HG03097 (cell line): ENCODE data around the gene PTGIR.

Experiments used
- ATAC-seq: cut with Tn5 transposase; IDR thresholded peaks from one replicate; pipeline ENCODE4 v1.9.1; 2021; ENCODE audit not compliant: unreplicated experiment, low FRiP score

PTGIR gene

GRCh38 chr19:46616631-46617322, 8.1 kb downstream of the PTGIR start:
- ATAC-seq, result no peak

DNA sequence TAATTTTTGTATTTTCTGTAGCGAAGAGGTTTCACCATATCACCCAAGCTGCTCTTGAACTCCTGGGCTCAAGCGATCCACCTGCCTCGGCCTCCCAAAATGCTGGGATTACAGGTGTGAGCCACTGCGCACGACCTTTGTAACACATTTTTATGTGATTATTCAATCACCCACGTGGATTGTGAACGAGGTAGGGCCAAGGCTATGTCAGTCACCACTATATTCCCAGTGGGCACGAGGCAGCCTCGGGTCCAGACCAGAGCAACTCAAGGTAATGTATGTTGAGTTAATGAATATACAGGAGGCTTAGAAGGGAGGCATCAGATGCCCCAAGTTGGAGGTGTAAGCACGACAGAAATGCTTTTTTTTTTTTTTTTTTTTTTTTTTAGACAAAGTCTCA, 8.9 kb downstream of the PTGIR start:
- ATAC-seq, result no peak

- ATAC-seq, result no peak
These were observed 10.7 kb downstream of the PTGIR start for GRCh38 chr19:46614114-46614722.

DNA sequence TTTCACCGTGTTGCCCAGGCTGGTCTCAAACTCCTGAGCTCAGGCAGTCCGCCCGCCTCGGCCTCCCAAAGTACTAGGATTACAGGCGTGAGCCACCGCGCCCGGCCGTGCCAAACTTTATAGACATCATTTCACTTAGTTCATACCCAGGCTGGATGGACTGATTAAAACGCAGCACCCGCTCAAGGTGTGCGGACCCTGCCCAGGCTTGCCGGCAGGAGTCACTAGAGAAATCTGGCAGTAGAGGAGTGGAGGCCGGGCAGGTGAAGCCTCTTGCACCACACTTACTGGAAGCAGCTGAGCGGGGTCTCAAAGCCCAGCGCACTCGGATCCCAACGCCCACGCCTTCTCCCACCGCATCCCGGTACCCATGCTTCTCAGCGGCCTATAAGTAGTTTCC, 11.4 kb downstream of the PTGIR start:
- ATAC-seq, result no peak

DNA sequence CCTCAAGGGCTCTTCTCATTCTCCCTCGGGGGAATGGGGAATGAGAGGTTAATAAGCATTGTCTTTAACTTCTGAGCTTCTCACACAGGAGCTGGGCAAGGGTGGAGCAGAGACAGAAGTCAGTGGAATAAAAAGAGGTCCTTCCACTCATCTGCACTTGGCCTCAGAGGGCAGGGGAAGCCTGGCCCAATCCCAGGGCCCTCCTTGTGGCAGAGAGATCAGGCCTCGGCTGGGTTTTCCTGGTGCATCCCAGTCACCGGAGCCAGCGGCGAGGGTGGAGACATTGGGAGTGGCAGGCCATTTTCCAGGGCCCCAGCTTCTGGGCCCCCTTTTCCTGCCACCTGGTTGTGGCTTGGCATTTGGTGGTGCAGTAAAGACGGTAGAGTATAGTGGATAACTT, 13.1 kb downstream of the PTGIR start:
- ATAC-seq, result no peak

DNA sequence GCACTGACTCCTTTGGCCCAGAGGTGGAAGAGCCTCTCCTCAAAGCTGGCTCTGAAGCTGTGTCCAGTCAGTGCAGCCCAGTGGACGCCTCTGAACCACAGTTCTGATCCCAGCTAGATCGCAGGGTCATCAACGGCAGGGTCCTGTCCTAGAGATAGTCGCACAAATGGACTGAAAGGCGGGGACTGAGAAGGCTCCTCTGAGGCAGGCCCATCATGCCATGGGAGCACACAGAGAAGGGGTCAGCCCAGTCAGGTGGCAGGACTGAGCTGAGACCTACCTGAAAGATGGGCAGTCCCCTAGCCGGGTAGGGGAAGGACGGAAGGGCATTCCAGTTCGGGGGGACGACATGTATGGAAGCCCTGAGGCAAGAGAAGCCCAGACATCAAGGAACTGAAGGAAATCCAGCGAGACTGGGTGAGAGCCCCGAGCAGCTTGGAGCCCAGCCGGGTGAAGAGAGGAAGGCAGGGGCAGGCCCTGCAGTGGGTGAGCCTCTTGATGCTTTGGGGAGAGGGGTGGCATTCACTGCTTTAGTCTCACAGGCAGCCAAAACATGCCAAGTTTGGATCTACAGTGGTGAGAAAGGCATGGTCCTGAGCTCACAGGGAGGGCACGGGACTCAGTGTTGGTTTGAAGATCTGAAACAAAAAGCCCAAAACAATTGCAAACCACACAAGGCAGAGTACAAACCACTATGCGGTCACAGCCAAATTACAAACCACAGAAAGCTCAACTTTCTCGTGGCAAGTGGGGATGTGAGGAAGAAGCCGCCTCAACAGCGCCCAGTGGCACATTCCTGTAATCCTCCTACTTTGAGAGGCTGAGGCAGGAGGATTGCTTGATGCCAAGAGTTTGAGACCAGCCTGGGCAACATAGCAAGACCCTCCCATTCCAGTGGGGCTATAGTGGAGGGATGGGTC, 13.8 kb downstream of the PTGIR start:
- ATAC-seq, result no peak

GRCh38 chr19:46610413-46610775, 14.5 kb downstream of the PTGIR start:
- ATAC-seq, result no peak

DNA sequence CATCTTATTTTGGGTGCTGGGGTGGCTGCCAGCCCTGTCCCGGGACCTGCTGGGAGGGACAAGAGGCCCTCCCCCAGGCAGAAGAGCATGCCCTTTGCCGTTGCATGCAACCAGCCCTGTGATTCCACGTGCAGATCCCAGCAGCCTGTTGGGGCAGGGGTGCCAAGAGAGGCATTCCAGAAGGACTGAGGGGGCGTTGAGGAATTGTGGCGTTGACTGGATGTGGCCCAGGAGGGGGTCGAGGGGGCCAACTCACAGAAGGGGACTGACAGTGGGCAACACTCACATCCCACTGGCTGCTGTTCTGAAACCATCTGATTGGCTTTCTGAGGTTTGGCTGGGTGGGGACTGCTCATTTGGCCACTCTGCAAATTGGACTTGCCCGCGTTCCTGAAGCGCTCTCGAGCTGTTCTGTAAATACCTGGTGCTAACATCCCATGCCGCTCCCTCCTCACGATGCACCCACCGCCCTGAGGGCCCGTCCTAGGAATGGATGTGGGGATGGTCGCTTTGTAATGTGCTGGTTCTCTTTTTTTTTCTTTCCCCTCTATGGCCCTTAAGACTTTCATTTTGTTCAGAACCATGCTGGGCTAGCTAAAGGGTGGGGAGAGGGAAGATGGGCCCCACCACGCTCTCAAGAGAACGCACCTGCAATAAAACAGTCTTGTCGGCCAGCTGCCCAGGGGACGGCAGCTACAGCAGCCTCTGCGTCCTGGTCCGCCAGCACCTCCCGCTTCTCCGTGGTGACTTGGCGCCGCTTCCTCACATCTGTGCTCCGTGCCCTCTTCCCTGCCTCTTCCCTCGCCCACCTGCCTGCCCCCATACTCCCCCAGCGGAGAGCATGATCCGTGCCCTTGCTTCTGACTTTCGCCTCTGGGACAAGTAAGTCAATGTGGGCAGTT, 15.1 kb downstream of the PTGIR start:
- no peak for ATAC-seq

DNA sequence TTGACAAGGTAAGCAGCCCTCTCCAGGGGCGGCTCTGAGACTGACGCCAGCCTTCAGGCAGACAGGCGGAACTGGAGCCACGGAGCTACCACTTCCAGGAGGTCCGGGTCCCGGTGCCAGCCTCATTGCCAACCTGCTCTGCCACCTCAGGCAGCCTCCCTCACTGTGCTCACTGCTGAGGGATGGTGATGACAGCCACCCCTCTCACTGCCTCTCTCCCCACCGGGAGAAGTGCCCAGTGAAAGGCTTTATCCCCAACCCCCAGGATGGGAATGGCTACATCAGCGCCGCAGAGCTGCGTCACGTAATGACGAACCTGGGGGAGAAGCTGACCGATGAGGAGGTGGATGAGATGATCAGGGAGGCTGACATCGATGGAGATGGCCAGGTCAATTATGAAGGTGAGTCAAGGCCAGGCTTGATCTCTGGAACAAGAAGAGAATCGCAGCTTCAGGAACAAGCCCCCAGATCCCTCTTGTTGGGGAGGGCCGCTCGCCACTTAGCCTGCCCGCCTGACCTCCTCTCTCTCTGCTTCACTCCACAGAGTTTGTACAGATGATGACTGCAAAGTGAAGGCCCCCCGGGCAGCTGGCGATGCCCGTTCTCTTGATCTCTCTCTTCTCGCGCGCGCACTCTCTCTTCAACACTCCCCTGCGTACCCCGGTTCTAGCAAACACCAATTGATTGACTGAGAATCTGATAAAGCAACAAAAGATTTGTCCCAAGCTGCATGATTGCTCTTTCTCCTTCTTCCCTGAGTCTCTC, 16.1 kb downstream of the PTGIR start:
- ATAC-seq, result no peak

DNA sequence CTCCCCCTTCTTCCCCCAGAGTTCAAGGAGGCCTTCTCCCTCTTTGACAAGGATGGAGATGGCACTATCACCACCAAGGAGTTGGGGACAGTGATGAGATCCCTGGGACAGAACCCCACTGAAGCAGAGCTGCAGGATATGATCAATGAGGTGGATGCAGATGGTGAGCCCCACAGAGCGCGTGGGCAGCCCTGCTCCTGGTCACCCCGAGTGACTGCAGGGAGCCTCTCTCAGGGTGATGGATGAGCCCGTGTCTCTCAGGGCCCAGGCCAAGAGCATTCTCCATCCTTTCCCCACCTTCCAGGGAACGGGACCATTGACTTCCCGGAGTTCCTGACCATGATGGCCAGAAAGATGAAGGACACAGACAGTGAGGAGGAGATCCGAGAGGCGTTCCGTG, 16.7 kb downstream of the PTGIR start:
- ATAC-seq, result no peak

DNA sequence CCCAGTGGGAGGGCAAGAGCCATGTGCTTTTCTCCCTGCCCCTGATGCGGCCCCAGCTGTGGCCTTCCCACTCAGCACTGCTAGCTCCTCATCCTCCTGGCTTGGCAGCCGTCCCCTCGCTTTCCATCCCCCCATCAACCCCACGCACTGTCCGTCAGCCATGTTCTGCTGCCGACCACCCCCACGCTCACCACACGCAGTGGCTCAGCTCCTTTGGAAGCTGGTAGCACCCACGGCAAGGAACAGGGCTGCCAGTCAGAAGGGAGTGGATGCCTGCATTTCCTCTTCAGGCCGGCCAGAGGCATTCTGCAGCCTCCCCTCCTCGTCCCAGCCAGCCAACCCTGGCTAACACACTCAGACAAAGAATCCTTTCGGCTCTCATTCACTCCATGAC, 17.4 kb downstream of the PTGIR start:
- ATAC-seq, result no peak

DNA sequence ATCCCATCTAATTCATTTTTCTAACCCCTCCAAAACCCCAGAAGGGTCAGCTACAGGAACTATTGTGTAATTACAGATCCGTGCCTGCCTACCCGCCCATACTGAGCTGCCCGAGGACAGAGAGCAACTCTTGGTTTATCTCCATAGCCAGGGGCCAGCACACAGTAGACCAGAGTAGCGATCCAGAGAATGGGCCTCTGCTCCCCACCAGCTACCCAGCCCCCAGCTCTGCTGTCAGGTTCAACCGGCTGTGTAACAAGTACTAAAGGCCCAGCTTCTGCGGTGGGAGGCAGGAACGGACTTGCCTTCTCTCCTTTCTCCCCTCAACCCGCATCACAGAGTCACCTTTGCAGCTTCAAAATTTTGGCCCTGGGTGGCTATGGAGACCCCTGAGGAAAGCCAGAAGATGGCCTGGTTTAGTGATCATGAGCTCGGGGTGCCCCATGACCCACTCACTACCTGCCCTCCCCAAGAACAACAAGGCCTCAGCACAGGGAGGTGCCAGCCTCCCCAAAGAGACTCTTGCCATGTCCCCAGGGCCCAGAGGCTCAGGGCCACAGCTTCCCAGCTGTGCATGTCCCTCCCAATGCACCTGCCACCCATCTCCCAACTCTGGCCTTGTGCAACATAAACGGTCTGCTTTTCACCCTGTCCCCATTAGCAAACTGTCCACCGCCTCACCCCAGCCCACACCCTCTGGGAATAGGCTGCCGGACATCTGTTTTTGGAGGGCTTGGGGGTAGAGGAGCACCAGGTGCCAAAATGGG, 18.0 kb downstream of the PTGIR start:
- ATAC-seq, result no peak

DNA sequence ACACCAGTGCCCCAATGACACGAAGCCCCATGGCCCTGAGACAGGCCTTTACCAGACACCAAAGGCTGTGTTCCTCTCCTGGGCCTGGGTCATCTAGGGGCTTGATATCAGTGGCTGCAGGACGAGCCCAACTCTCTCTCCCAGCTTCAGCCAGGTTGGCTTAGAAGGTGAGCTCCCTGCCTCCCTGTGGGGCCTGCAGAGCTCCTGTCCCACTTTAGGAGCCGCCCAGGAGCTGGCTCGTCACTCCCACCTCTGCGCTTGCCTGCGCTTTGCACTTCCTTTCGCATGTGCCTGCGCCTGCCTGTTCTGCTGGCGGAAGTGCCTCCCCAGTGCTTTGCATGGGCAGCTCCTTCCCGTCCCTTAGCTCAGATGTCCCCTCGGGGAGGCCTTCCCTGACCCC, 18.9 kb downstream of the PTGIR start:
- no peak for ATAC-seq

GRCh38 chr19:46605356-46605821, 19.5 kb downstream of the PTGIR start:
- ATAC-seq, result no peak

- no peak for ATAC-seq
These were observed 20.0 kb downstream of the PTGIR start for GRCh38 chr19:46604781-46605355.

DNA sequence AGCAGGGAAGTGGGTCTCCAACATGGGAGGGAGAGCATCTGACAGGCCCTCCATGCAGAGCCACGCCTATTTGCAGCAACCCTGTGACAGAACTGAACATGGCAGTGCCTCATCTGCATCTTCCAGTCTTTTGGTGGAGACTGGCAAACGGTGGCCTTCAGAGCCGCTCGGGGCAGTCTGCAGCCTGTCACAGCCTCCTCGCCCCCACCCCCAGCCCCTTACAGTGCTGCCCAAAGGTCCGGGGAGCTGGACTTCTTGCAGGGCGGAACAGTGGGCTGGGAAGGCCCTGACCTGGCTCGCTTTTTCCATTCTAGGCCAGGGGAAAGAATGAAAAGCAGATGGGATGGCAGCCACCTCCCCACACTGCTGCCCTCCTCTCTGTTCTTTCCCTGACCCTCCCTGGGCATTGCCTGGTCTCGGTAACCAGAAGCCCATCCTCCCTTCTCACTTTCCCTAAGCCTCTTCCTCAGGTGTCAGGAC, 21.1 kb downstream of the PTGIR start:
- ATAC-seq, result no peak

GRCh38 chr19:46603195-46603637, 21.7 kb downstream of the PTGIR start:
- no peak for ATAC-seq

DNA sequence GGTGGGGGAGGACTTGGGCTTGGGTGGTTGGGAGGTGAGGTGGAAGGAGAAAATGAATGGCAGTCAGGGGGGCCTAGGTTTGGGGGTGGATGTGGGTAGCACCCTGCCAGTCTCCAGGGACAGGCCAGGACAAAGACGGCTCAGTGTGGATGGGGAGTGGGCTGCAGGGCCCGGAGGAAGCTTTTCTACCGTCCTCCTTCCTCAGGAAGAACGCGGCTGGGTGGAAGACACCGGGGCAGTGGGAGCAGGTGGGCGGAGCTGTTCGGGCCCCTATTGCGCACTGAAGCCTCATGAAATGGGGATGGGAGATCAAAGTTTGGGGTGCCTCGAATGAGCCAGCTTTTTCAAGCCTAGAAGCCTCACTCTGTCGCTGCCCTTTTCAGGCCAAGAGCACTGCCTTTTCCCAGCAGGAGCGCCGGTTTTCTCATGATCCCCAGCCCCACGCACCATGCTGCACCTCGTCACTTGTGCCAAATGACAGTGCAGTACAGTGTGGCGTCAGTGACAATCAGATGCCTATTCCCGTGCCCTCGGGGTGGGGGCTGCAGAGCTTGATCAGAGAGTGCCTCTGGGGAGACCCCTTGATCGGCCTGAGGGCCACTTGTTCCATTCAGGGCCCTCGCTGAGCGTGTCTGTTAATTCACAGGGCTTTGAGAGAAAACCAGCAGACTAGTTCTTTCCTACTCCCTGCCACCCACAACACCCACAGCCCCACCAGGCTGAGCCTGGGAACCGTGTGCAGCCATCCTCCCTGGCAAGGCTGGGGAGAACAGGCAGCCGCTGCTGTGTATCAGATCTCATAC, 22.3 kb downstream of the PTGIR start:
- no peak for ATAC-seq
